ENCODE measurements around the gene HOXC6. TPM values are rescaled to one million over a fixed set of nuclear protein-coding genes. Genes with fewer than 3 reads are reported as not detected.

The HOXC6 gene
- total RNA-seq, 1 experiment from 2014 or later = not detected

GRCh38 chr12:54047964-54048303, 19.7 kb downstream of the HOXC6 start:
- ATAC-seq (no peak), DNase-seq (ENCODE audit: low spot score) (no peak)
- Mint-ChIP-seq H3K27ac (no peak overlapping the region), H3K4me1 (peaks cover 36% of the 10 kb centered on the region), H3K36me3 (no peaks in the 10 kb centered on the region), H3K9me3 (no peaks in the 10 kb centered on the region), H3K4me3 (peak overlapping the region; percentile 41), H3K27me3 (ENCODE audit: low read depth) (peaks cover 100% of the 10 kb centered on the region)
- CTCF ChIA-PET = interaction anchor here (0.6 to 0.9 kb wide), 2 partner anchors 16 to 40 kb away, joined by 3 read pairs; no protein-coding TSS in a partner anchor
- POLR2A ChIA-PET = no interaction called here
- TF ChIP-seq NR3C1 (CRISPR knock-in tag; conservative IDR thresholded peaks at IDR 0.05; ENCODE audit: low read depth) (no peak), RELA (CRISPR knock-in tag; IDR thresholded peaks at IDR 0.05; ENCODE audit: borderline replicate concordance) (no peak), E2F4 (CRISPR knock-in tag; IDR thresholded peaks at IDR 0.05; ENCODE audit: borderline replicate concordance, low read depth) (no peak)

GRCh38 chr12:54048406-54049093, 20.3 kb downstream of the HOXC6 start:
- no peaks in the 10 kb centered on the region for H3K36me3 Mint-ChIP-seq
- peaks cover 100% of the 10 kb centered on the region for H3K27me3 Mint-ChIP-seq (ENCODE audit: low read depth)
- H3K27ac Mint-ChIP-seq = no peak overlapping the region
- H3K4me3 Mint-ChIP-seq = no peak overlapping the region
- ATAC-seq (no peak), DNase-seq (ENCODE audit: low spot score) (no peak)
- H3K9me3 Mint-ChIP-seq = no peaks in the 10 kb centered on the region
- H3K4me1 Mint-ChIP-seq = peaks cover 39% of the 10 kb centered on the region
- TF ChIP-seq TCF7 (CRISPR knock-in tag; IDR thresholded peaks at IDR 0.05; ENCODE audit: low read depth) (no peak), TP53 (CRISPR knock-in tag; IDR thresholded peaks at IDR 0.05) (no peak), AFF4 (CRISPR knock-in tag; IDR thresholded peaks at IDR 0.05; ENCODE audit: borderline replicate concordance) (no peak), ZNF512 (CRISPR knock-in tag; IDR thresholded peaks at IDR 0.05; ENCODE audit: borderline replicate concordance) (no peak), EMX1 (CRISPR knock-in tag; IDR thresholded peaks at IDR 0.05) (no peak), SMAD4 (CRISPR knock-in tag; IDR thresholded peaks at IDR 0.05) (no peak), ZNF281 (CRISPR knock-in tag; IDR thresholded peaks at IDR 0.05) (no peak), ZNF396 (CRISPR knock-in tag; IDR thresholded peaks at IDR 0.05; ENCODE audit: borderline replicate concordance) (no peak), SOX15 (CRISPR knock-in tag; IDR thresholded peaks at IDR 0.05) (no peak), ZBTB43 (CRISPR knock-in tag; IDR thresholded peaks at IDR 0.05) (no peak), MLX (CRISPR knock-in tag; IDR thresholded peaks at IDR 0.05) (no peak), TEAD1 (CRISPR knock-in tag; IDR thresholded peaks at IDR 0.05) (no peak), ZSCAN18 (CRISPR knock-in tag; IDR thresholded peaks at IDR 0.05) (no peak), RORB (CRISPR knock-in tag; IDR thresholded peaks at IDR 0.05) (no peak), ZNF423 (CRISPR knock-in tag; IDR thresholded peaks at IDR 0.05) (no peak), USF1 (CRISPR knock-in tag; IDR thresholded peaks at IDR 0.05) (no peak)
- CTCF ChIA-PET = interaction anchor here (0.6 to 0.9 kb wide), 2 partner anchors 16 to 40 kb away, joined by 3 read pairs; no protein-coding TSS in a partner anchor
- POLR2A ChIA-PET = no interaction called here

Data from WTC11 (cell line).